HEK293 (cell line): ENCODE results near the gene DIP2C.

Experiments
- CTCF ChIA-PET: fragments of 350-600 bp; formaldehyde crosslinking; extraction: SDS; loops from one replicate; lab custom pipeline; 2021; ENCODE audit warnings: antibody characterized with exemption; lab: Yijun Ruan, JAX
- POLR2A ChIA-PET: fragments of 300-600 bp; formaldehyde crosslinking; extraction: SDS; loops from one replicate; lab custom pipeline; 2020; ENCODE audit warnings: antibody characterized with exemption, inconsistent platforms; lab: Yijun Ruan, JAX
- H3K27ac ChIP-seq: fragments of 200-500 bp; sonication (Bioruptor generic); 2 replicates; pipeline ENCODE4 v1.5.1; 2014; ENCODE audit warnings: low read depth, low read length, control low read depth, inconsistent platforms; ENCODE audit errors: extremely low read depth
- H3K36me3 ChIP-seq, 2 experiments: fragments of 200-500 bp in 1 of 2; sonication (Bioruptor generic) in 1 of 2; 1 replicate in 1 of 2; 2 replicates in 1 of 2; pipeline ENCODE4 v1.5.1; 2014 to 2017; ENCODE audit warnings: inconsistent platforms in 2 of 2, low read length in 2 of 2; ENCODE audit not compliant: control insufficient read depth in 2 of 2, insufficient read depth in 1 of 2
- H3K4me1 ChIP-seq: fragments of 200-500 bp; sonication (Bioruptor generic); 2 replicates; pipeline ENCODE4 v1.5.1; 2014; ENCODE audit warnings: mild to moderate bottlenecking, low read length, inconsistent platforms; ENCODE audit not compliant: control insufficient read depth, insufficient read depth
- H3K4me3 ChIP-seq: 2 replicates; pipeline ENCODE4 v1.5.1; 2011; ENCODE audit warnings: low read depth, mild to moderate bottlenecking, control low read depth, low read length, moderate library complexity
- H3K9me3 ChIP-seq: fragments of 200-500 bp; sonication (Bioruptor generic); 2 replicates; pipeline ENCODE4 v1.5.1; 2014; ENCODE audit warnings: low read depth, low read length, inconsistent platforms; ENCODE audit not compliant: control insufficient read depth, insufficient read depth
- GLI4 ChIP-seq: fragments of 450-650 bp; formaldehyde crosslinking; IDR thresholded peaks from 2 replicates; pipeline ENCODE4 v1.5.1; 2016; ENCODE audit warnings: missing biosample characterization, missing genetic modification characterization
- IKZF3 ChIP-seq: fragments of 450-650 bp; IDR thresholded peaks from 2 replicates; pipeline ENCODE4 v1.5.0; 2018; ENCODE audit warnings: missing biosample characterization, mild to moderate bottlenecking, missing genetic modification characterization, moderate library complexity
- PRDM10 ChIP-seq: fragments of 450-650 bp; formaldehyde crosslinking; IDR thresholded peaks from 2 replicates; pipeline ENCODE4 v1.5.1; 2016; ENCODE audit warnings: missing biosample characterization, missing genetic modification characterization
- TSHZ1 ChIP-seq: fragments of 450-650 bp; formaldehyde crosslinking; IDR thresholded peaks from 2 replicates; pipeline ENCODE4 v1.5.1; 2016; ENCODE audit warnings: missing biosample characterization, missing genetic modification characterization, borderline replicate concordance
- YY2 ChIP-seq: fragments of 450-650 bp; formaldehyde crosslinking; IDR thresholded peaks from 2 replicates; pipeline ENCODE4 v1.5.1; 2016; ENCODE audit warnings: missing biosample characterization, missing genetic modification characterization
- ZBTB21 ChIP-seq: fragments of 450-650 bp; formaldehyde crosslinking; IDR thresholded peaks from 2 replicates; pipeline ENCODE4 v1.5.1; 2017; ENCODE audit warnings: missing biosample characterization, missing genetic modification characterization
- ZBTB7A ChIP-seq: fragments of 450-650 bp; formaldehyde crosslinking; IDR thresholded peaks from 2 replicates; pipeline ENCODE4 v1.5.1; 2016; ENCODE audit warnings: low read depth, missing biosample characterization, missing genetic modification characterization
- ZFHX2 ChIP-seq: fragments of 450-650 bp; formaldehyde crosslinking; conservative IDR thresholded peaks from 2 replicates; pipeline ENCODE4 v1.5.1; 2016; ENCODE audit warnings: missing biosample characterization, missing genetic modification characterization
- ZNF175 ChIP-seq: fragments of 450-650 bp; formaldehyde crosslinking; IDR thresholded peaks from 2 replicates; pipeline ENCODE4 v1.5.1; 2016; ENCODE audit warnings: missing biosample characterization, missing genetic modification characterization
- ZNF221 ChIP-seq: fragments of 450-650 bp; formaldehyde crosslinking; IDR thresholded peaks from 2 replicates; pipeline ENCODE4 v1.5.1; 2017; ENCODE audit warnings: missing biosample characterization, missing genetic modification characterization, borderline replicate concordance
- ZNF341 ChIP-seq: fragments of 450-650 bp; formaldehyde crosslinking; IDR thresholded peaks from 2 replicates; pipeline ENCODE4; 2016; ENCODE audit warnings: low read depth, missing biosample characterization, missing genetic modification characterization
- ZNF394 ChIP-seq: fragments of 450-650 bp; formaldehyde crosslinking; IDR thresholded peaks from 2 replicates; pipeline ENCODE4 v1.5.1; 2016; ENCODE audit warnings: missing biosample characterization, missing genetic modification characterization, mild to moderate bottlenecking, moderate library complexity, borderline replicate concordance
- ZNF555 ChIP-seq: fragments of 450-650 bp; formaldehyde crosslinking; conservative IDR thresholded peaks from 2 replicates; pipeline ENCODE4 v1.5.1; 2017; ENCODE audit warnings: missing biosample characterization, mild to moderate bottlenecking, missing genetic modification characterization, inconsistent platforms
- ZNF558 ChIP-seq: fragments of 450-650 bp; formaldehyde crosslinking; IDR thresholded peaks from 2 replicates; pipeline ENCODE4 v1.5.1; 2016; ENCODE audit warnings: missing biosample characterization, missing genetic modification characterization
- ZNF560 ChIP-seq: fragments of 450-650 bp; formaldehyde crosslinking; IDR thresholded peaks from 2 replicates; pipeline ENCODE4 v1.5.1; 2017; ENCODE audit warnings: missing biosample characterization, missing genetic modification characterization, borderline replicate concordance
- ZNF571 ChIP-seq: fragments of 450-650 bp; formaldehyde crosslinking; IDR thresholded peaks from 2 replicates; pipeline ENCODE4 v1.5.0; 2017; ENCODE audit warnings: missing biosample characterization, missing genetic modification characterization
- ZNF629 ChIP-seq: fragments of 450-650 bp; formaldehyde crosslinking; IDR thresholded peaks from 2 replicates; pipeline ENCODE4 v1.5.1; 2017; ENCODE audit warnings: missing biosample characterization, missing genetic modification characterization
- TF ChIP-seq, protein P1 (sequence below): fragments of 450-650 bp; formaldehyde crosslinking; IDR thresholded peaks from 2 replicates; pipeline ENCODE4 v1.5.1; 2016; ENCODE audit warnings: missing biosample characterization, missing genetic modification characterization, low read depth
- TF ChIP-seq, protein P2 (sequence below): IDR thresholded peaks from 2 replicates; pipeline ENCODE4 v1.6.1; 2011; ENCODE audit warnings: mild to moderate bottlenecking, low read depth, low read length, borderline replicate concordance

Gene DIP2C

GRCh38 chr10:516764-517163 lies 172.7 kb downstream of the DIP2C start (continued):
- TF ChIP-seq TSHZ1 = no peak
- no peak for TF ChIP-seq ZBTB21 (tag by site-specific recombination)
- no peak for TF ChIP-seq ZNF175 (tag by site-specific recombination)
- TF ChIP-seq ZBTB7A (tag by site-specific recombination) = 0 out of 2 replicates have a peak, but pooled peaks have one; percentile 52
- no peak for TF ChIP-seq ZNF221 (tag by site-specific recombination)
- no peak for TF ChIP-seq ZNF394 (tag by site-specific recombination)
- TF ChIP-seq ZFHX2 (tag by site-specific recombination) = no peak
- TF ChIP-seq GLI4 = no peak
- no peak for TF ChIP-seq ZNF558 (tag by site-specific recombination)
- TF ChIP-seq PRDM10 (tag by site-specific recombination) = peak; percentile 30; the same call in 1 of the 2 replicates
- TF ChIP-seq ZNF560 (tag by site-specific recombination) = no peak

- ChIA-PET CTCF (no interaction called here), POLR2A (no interaction called here)
- no peak overlapping the region for H3K27ac ChIP-seq
- H3K36me3 ChIP-seq = no peaks in the 10 kb centered on the region
- no peaks in the 10 kb centered on the region for H3K4me1 ChIP-seq
- no peak overlapping the region for H3K4me3 ChIP-seq
- H3K9me3 ChIP-seq = no peaks in the 10 kb centered on the region
- TF ChIP-seq ZNF175 (tag by site-specific recombination) (no peak), ZNF555 (no peak), IKZF3 (tag by site-specific recombination) (no peak), YY2 (no peak), ZNF341 (tag by site-specific recombination) (no peak), ZNF571 (tag by site-specific recombination) (no peak), ZNF629 (no peak)
- TF ChIP-seq, protein P1, sequence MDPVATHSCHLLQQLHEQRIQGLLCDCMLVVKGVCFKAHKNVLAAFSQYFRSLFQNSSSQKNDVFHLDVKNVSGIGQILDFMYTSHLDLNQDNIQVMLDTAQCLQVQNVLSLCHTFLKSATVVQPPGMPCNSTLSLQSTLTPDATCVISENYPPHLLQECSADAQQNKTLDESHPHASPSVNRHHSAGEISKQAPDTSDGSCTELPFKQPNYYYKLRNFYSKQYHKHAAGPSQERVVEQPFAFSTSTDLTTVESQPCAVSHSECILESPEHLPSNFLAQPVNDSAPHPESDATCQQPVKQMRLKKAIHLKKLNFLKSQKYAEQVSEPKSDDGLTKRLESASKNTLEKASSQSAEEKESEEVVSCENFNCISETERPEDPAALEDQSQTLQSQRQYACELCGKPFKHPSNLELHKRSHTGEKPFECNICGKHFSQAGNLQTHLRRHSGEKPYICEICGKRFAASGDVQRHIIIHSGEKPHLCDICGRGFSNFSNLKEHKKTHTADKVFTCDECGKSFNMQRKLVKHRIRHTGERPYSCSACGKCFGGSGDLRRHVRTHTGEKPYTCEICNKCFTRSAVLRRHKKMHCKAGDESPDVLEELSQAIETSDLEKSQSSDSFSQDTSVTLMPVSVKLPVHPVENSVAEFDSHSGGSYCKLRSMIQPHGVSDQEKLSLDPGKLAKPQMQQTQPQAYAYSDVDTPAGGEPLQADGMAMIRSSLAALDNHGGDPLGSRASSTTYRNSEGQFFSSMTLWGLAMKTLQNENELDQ (tag by site-specific recombination) = no peak
- TF ChIP-seq, protein P2, sequence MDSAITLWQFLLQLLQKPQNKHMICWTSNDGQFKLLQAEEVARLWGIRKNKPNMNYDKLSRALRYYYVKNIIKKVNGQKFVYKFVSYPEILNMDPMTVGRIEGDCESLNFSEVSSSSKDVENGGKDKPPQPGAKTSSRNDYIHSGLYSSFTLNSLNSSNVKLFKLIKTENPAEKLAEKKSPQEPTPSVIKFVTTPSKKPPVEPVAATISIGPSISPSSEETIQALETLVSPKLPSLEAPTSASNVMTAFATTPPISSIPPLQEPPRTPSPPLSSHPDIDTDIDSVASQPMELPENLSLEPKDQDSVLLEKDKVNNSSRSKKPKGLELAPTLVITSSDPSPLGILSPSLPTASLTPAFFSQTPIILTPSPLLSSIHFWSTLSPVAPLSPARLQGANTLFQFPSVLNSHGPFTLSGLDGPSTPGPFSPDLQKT = no peak
Observed at GRCh38 chr10:515674-516073, 173.8 kb downstream of the DIP2C start.
